ENCODE results near the gene SRP72. TPM values are rescaled to one million over a fixed set of nuclear protein-coding genes. Genes with fewer than 3 reads are reported as not detected.
A peak's percentile ranks its signal among the peaks of the same experiment; 100 is the strongest.

SRP72 gene
- polyA plus RNA-seq, 3 donors, result 117 to 132 (median 119) TPM

DNA sequence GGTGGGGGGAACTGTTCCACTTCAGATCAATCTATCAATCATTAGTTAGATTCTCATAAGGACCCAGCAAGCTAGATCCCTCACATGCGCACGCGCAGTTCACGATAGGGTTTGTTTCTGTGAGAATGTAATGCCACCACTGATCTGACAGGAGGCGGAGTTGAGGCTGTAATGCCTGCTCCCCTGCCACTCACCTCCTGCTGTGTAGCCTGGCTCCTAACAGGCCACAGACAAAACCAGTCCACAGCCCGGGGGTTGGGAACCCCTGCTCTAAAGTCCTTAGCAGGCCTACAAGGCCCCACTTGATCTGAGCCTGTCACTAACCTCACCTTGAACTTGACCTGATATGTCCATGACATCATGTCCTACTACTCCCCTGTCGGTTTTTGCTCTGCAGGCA, 68.5 kb downstream of the SRP72 start:
- DNase-seq, result no peak

DNA sequence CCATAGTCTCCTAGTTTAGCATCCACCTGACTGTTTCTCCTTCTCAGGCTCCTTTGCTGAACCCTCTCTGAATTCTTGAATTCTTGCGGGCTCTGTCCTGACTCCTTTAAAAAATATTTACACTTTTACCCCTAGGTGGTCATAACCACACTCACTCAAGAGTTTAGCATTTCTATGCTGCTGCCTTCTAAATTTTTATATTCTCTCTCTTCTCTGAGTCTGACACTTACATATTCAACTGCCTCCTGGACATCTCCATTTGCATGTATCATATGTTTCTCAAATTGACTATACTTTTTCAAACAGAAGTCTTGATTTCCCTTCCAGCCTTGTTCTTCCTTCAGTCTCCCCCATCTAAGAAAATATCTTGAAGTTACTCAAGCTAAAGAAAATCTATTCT, 69.7 kb downstream of the SRP72 start:
- DNase-seq, result no peak

DNA sequence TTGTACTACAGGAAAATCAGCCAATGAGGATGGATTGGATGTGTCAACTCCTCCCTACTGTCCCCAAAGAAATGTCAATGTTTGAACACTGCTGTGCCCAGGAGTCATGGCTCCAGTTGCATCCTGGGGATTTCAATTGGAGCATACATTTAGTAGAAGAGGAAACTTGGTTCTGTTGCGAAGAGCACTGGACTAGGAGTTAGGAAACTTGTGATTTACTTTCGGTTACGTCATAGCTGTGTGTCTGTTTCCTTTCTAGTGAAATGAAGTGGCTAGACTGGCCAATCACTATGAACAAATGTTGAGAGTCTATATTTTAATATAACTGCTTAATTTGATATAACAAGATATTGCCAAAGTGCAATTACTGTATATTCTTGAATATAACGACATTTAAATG, 73.4 kb downstream of the SRP72 start:
- no peak for DNase-seq

DNA sequence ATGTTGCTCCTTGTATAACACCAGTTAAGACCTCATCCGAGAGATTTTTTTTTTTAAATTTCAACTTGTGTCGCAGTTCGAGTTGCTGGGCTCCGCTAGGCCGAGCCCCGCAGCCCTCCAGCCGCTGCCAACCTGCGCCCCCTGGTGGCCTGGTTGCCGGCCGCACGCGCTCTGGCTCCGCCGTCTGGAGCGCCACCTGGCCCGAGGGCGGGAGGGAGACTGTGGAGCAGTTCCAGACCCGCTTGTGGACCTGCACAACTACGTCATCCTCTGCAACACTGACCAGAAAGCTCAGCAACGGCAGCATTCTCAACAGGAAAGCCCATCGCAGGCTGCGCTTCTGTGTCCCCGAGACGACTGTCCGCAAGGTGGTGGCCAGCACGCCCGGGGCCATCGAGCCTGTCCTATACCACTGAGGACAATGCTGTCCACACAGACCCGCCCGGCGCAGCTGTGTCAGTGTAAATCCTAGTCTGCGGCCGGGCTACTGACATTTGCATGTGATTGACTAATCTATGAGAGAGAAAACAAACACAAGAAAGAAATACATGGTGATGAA, 77.2 kb downstream of the SRP72 start:
- peak; percentile 84 for DNase-seq

DNA sequence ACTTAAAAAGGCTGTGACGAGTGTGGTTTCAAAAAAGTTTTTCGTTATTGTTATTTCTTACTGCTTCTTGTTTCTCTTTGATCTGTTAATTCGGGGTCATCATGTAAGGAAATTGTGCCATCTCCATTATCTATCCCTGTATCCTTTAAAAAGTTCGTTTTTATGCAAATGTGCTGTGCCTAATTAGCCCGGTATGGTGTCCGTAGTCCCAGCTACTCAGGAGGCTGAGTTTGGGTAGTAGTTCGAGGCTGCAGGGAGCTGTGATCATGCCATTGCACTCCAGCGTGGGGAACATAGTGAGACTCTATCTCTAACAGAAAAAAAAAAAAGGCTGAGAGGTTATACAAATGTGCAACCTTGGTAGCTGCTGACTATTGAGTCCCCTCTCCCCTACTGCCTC, 83.2 kb downstream of the SRP72 start:
- no peak for DNase-seq

DNA sequence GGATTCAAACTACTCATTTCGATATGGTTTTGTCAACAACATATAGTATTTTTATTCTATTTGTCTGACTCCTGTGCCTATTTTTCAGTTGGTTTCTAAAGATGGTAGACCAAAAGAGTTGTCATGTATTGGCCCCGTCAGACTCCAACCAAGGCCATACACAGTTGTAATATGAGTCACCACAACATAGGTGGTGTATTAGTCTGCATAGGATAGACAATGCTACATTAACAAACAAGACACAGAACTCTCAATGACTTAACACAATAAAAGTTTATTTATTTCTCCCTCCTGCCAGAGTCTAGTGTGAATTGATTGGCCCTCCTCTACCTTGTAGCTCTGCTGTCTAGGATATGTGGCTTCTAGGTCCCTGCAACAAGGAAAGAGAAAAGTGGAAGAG, 84.1 kb downstream of the SRP72 start:
- DNase-seq, result no peak

DNA sequence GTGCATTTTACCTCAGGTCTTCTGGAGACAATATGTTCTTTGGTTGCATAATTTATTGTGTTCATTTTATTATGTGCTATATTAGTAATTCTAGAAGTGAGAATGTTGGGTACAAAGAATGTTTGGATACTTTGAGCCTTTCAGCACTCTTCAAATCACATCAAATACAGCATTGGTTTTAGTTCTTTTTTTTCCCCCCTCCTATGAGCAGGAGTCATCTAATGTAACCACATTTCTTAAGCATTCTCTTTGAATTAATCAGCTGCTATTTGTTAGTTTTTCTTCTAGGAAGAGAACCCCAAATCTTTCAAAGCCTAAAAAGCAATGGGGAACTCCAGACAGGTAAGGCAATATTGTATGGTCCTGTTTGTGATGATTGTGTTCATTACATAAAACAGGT, 84.9 kb downstream of the SRP72 start:
- no peak for DNase-seq

Other genes starting within 250 kb of the SRP72 start
- gene AASDH, start 80.1 kb upstream of the SRP72 start, polyA plus RNA-seq (ENCODE audit: insufficient read length in 3 of 3), result 10 to 100 TPM; 23.6 to 38.4 (median 26.7) TPM
- gene PPAT, start 32.0 kb upstream of the SRP72 start, polyA plus RNA-seq (ENCODE audit: insufficient read length in 3 of 3), result 10 to 100 TPM; 24.8 to 31.3 (median 25.9) TPM
- 100 to 1,000 TPM; 110 to 124 (median 116) TPM for gene PAICS, start 31.4 kb upstream of the SRP72 start, polyA plus RNA-seq (ENCODE audit: insufficient read length in 3 of 3)
- gene ARL9, start 38.2 kb downstream of the SRP72 start, polyA plus RNA-seq (ENCODE audit: insufficient read length in 3 of 3), result 1 to 10 TPM; 1.9 to 2.1 (median 2.0) TPM
- gene HOPX, start 213.7 kb downstream of the SRP72 start, polyA plus RNA-seq (ENCODE audit: insufficient read length in 3 of 3), result 10 to 100 TPM; 11.0 to 16.4 (median 13.5) TPM